WTC11 (cell line): ENCODE measurements around the gene PEAR1. TPM values are rescaled to one million over a fixed set of nuclear protein-coding genes. Genes with fewer than 3 reads are reported as not detected.

Experiments
- ATAC-seq: fragments of 200-7000 bp; cut with Tn5 transposase; 2 replicates; pipeline ENCODE4 v1.10.0; 2021; ENCODE audit warnings: mild to moderate bottlenecking, moderate library complexity
- CTCF ChIA-PET: fragments of 300-600 bp; sonication (Branson Sonifier 250); formaldehyde crosslinking; loops from one replicate; lab custom pipeline; 2021; ENCODE audit warnings: antibody characterized with exemption; lab: Charles Lee
- POLR2A ChIA-PET: fragments of 350-600 bp; sonication (Branson Sonifier 250); formaldehyde crosslinking; loops from one replicate; lab custom pipeline; 2021; ENCODE audit warnings: antibody characterized with exemption; lab: Charles Lee
- DNase-seq: peaks from one replicate; pipeline ENCODE4 v3.0.0; 2021; ENCODE audit warnings: low spot score
- H3K27ac Mint-ChIP-seq: 2 replicates; pipeline ENCODE4 v1.8.0; 2021; ENCODE audit warnings: mixed read lengths
- H3K27me3 Mint-ChIP-seq: 2 replicates; pipeline ENCODE4 v1.8.0; 2021; ENCODE audit warnings: low read depth, mild to moderate bottlenecking, moderate library complexity, mixed read lengths
- H3K36me3 Mint-ChIP-seq: 2 replicates; pipeline ENCODE4 v1.8.0; 2021; ENCODE audit warnings: mixed read lengths
- H3K4me1 Mint-ChIP-seq: 2 replicates; pipeline ENCODE4 v1.8.0; 2022; ENCODE audit warnings: mixed read lengths
- H3K4me3 Mint-ChIP-seq: 2 replicates; pipeline ENCODE4 v1.8.0; 2021; ENCODE audit warnings: mild to moderate bottlenecking, moderate library complexity, mixed read lengths
- H3K9me3 Mint-ChIP-seq: 2 replicates; pipeline ENCODE4 v1.8.0; 2021; ENCODE audit warnings: mixed read lengths
- CBFB ChIP-seq: sonication (generic); formaldehyde crosslinking; IDR thresholded peaks from 2 replicates; pipeline ENCODE4 v1.8.1; 2022; ENCODE audit warnings: mild to moderate bottlenecking, low read depth, missing genetic modification reagents
- CREB1 ChIP-seq: sonication (generic); formaldehyde crosslinking; IDR thresholded peaks from 2 replicates; pipeline ENCODE4 v1.8.0; 2023; ENCODE audit warnings: mild to moderate bottlenecking, missing genetic modification reagents
- CREM ChIP-seq: sonication (generic); formaldehyde crosslinking; IDR thresholded peaks from 2 replicates; pipeline ENCODE4 v1.8.1; 2022; ENCODE audit warnings: mild to moderate bottlenecking, missing genetic modification reagents, moderate library complexity
- E2F5 ChIP-seq: sonication (generic); formaldehyde crosslinking; IDR thresholded peaks from 2 replicates; pipeline ENCODE4 v1.8.1; 2022; ENCODE audit warnings: mild to moderate bottlenecking, moderate library complexity, missing genetic modification reagents
- ERG ChIP-seq: fragments of 250-450 bp; sonication (Bioruptor Pico); IDR thresholded peaks from 2 replicates; pipeline ENCODE4 v1.8.0; 2021; ENCODE audit warnings: mild to moderate bottlenecking
- FOXJ3 ChIP-seq: sonication (generic); formaldehyde crosslinking; IDR thresholded peaks from 2 replicates; pipeline ENCODE4 v1.9.0; 2021; ENCODE audit warnings: missing genetic modification reagents, mild to moderate bottlenecking, borderline replicate concordance
- FOXK1 ChIP-seq: sonication (generic); formaldehyde crosslinking; IDR thresholded peaks from 2 replicates; pipeline ENCODE4 v1.8.0; 2022; ENCODE audit warnings: mild to moderate bottlenecking, moderate library complexity, missing genetic modification reagents
- GABPB1 ChIP-seq: sonication (generic); formaldehyde crosslinking; IDR thresholded peaks from 2 replicates; pipeline ENCODE4 v1.8.1; 2023; ENCODE audit warnings: mild to moderate bottlenecking, missing genetic modification reagents
- GRHL2 ChIP-seq: fragments of 250-450 bp; sonication (Bioruptor Pico); IDR thresholded peaks from 2 replicates; pipeline ENCODE4 v1.8.0; 2022; ENCODE audit warnings: mild to moderate bottlenecking, moderate library complexity; ENCODE audit not compliant: insufficient replicate concordance, severe bottlenecking
- HMGA2 ChIP-seq: fragments of 250-450 bp; sonication (Bioruptor Pico); IDR thresholded peaks from 2 replicates; pipeline ENCODE4 v1.4.0; 2021; ENCODE audit warnings: mild to moderate bottlenecking, moderate library complexity
- IRF2 ChIP-seq: sonication (generic); formaldehyde crosslinking; IDR thresholded peaks from 2 replicates; pipeline ENCODE4 v1.8.0; 2022; ENCODE audit warnings: low read depth, missing genetic modification reagents, borderline replicate concordance
- JAZF1 ChIP-seq: fragments of 250-450 bp; sonication (Bioruptor Pico); IDR thresholded peaks from 2 replicates; pipeline ENCODE4 v1.9.0; 2021; ENCODE audit warnings: moderate library complexity, mild to moderate bottlenecking, inconsistent platforms
- JUN ChIP-seq: sonication (generic); formaldehyde crosslinking; IDR thresholded peaks from 2 replicates; pipeline ENCODE4 v1.8.0; 2023; ENCODE audit warnings: mild to moderate bottlenecking, missing genetic modification reagents
- KAT7 ChIP-seq: sonication (generic); formaldehyde crosslinking; IDR thresholded peaks from 2 replicates; pipeline ENCODE4 v1.8.1; 2023; ENCODE audit warnings: missing genetic modification reagents, mild to moderate bottlenecking, borderline replicate concordance
- MYBL2 ChIP-seq: sonication (generic); formaldehyde crosslinking; IDR thresholded peaks from 2 replicates; pipeline ENCODE4 v1.8.1; 2023; ENCODE audit warnings: mild to moderate bottlenecking, moderate library complexity, missing genetic modification reagents
- NFE2L1 ChIP-seq: sonication (generic); formaldehyde crosslinking; IDR thresholded peaks from 2 replicates; pipeline ENCODE4 v1.8.1; 2023; ENCODE audit warnings: missing genetic modification reagents
- SOX15 ChIP-seq: fragments of 250-450 bp; sonication (Bioruptor Pico); IDR thresholded peaks from 2 replicates; pipeline ENCODE4 v1.9.0; 2021; ENCODE audit warnings: mild to moderate bottlenecking
- ZBTB21 ChIP-seq: sonication (generic); formaldehyde crosslinking; IDR thresholded peaks from 2 replicates; pipeline ENCODE4 v1.8.1; 2023; ENCODE audit warnings: mild to moderate bottlenecking, missing genetic modification reagents, borderline replicate concordance
- ZNF423 ChIP-seq: fragments of 250-450 bp; sonication (Bioruptor Pico); IDR thresholded peaks from 2 replicates; pipeline ENCODE4 v2.1.2; 2022; ENCODE audit warnings: mild to moderate bottlenecking, moderate library complexity
- ZNF425 ChIP-seq: fragments of 250-450 bp; sonication (Bioruptor Pico); conservative IDR thresholded peaks from 2 replicates; pipeline ENCODE4 v1.9.0; 2021; ENCODE audit warnings: mild to moderate bottlenecking
- total RNA-seq: library from RNA; stranded (reverse); gene quantifications from 3 replicates; pipeline ENCODE4 v1.2.3, GENCODE V29; 2021

The PEAR1 gene
- total RNA-seq, 1 experiment from 2014 or later, result 1.6 TPM

- TF ChIP-seq FOXJ3 (CRISPR knock-in tag), result no peak
- no peak for TF ChIP-seq IRF2 (CRISPR knock-in tag)
- TF ChIP-seq HMGA2 (CRISPR knock-in tag), result no peak
- TF ChIP-seq CBFB (CRISPR knock-in tag), result no peak
- no peak for TF ChIP-seq ERG (CRISPR knock-in tag)
Observed at GRCh38 chr1:156913809-156914387, 20.4 kb downstream of the PEAR1 start (continued).

- Mint-ChIP-seq H3K4me1 (peaks cover 14% of the 10 kb centered on the region), H3K4me3 (no peak overlapping the region), H3K36me3 (no peaks in the 10 kb centered on the region), H3K27ac (no peak overlapping the region), H3K9me3 (peaks cover 4% of the 10 kb centered on the region; the same call in 1 of the 2 replicates), H3K27me3 (peaks cover 53% of the 10 kb centered on the region)
- ATAC-seq, result no peak
- POLR2A ChIA-PET, result no interaction called here
- CTCF ChIA-PET, result interaction anchor here (1.8 to 4.3 kb wide), 5 partner anchors 12 to 76 kb away, joined by 6 to 42 read pairs (median 17); no protein-coding TSS in a partner anchor
- DNase-seq, result no peak
- TF ChIP-seq KAT7 (CRISPR knock-in tag) (no peak), HMGA2 (CRISPR knock-in tag) (no peak), ZNF425 (CRISPR knock-in tag) (no peak), CREM (CRISPR knock-in tag) (no peak), NFE2L1 (CRISPR knock-in tag) (no peak), GRHL2 (CRISPR knock-in tag) (no peak), ZBTB21 (no peak), JUN (CRISPR knock-in tag) (no peak), ZNF423 (no peak), MYBL2 (no peak), FOXK1 (CRISPR knock-in tag) (no peak), E2F5 (CRISPR knock-in tag) (no peak), SOX15 (no peak), CREB1 (CRISPR knock-in tag) (no peak), JAZF1 (CRISPR knock-in tag) (no peak), GABPB1 (CRISPR knock-in tag) (no peak)
- TF ChIP-seq, all 79 proteins: peak for 0
Observed at GRCh38 chr1:156914440-156914856, 20.9 kb downstream of the PEAR1 start.
